ENCODE measurements around the gene GUCY2D.

The GUCY2D gene

DNA sequence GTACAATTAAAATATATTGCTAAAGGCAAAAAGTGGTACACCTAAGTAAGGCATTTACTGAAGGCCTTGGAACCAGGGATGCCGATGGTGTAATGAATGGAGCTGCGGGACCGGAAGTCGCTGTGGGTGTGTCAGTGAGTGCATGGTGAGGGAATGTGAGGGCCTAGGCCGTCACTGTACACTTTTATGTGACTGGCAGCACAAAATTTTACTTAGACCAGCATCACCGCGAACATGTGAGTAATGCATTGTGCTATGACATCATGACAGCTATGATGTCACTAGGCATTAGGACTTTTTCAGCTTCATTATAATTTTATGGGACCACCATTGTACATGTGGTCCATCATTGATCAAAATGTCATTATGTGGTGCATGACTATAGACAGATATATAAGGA lies 51.2 kb downstream of the GUCY2D start:
- H3K27me3 ChIP-seq (ENCODE audit: insufficient read depth, poor library complexity, severe bottlenecking) = no peaks in the 10 kb centered on the region
- TF ChIP-seq, protein P1, sequence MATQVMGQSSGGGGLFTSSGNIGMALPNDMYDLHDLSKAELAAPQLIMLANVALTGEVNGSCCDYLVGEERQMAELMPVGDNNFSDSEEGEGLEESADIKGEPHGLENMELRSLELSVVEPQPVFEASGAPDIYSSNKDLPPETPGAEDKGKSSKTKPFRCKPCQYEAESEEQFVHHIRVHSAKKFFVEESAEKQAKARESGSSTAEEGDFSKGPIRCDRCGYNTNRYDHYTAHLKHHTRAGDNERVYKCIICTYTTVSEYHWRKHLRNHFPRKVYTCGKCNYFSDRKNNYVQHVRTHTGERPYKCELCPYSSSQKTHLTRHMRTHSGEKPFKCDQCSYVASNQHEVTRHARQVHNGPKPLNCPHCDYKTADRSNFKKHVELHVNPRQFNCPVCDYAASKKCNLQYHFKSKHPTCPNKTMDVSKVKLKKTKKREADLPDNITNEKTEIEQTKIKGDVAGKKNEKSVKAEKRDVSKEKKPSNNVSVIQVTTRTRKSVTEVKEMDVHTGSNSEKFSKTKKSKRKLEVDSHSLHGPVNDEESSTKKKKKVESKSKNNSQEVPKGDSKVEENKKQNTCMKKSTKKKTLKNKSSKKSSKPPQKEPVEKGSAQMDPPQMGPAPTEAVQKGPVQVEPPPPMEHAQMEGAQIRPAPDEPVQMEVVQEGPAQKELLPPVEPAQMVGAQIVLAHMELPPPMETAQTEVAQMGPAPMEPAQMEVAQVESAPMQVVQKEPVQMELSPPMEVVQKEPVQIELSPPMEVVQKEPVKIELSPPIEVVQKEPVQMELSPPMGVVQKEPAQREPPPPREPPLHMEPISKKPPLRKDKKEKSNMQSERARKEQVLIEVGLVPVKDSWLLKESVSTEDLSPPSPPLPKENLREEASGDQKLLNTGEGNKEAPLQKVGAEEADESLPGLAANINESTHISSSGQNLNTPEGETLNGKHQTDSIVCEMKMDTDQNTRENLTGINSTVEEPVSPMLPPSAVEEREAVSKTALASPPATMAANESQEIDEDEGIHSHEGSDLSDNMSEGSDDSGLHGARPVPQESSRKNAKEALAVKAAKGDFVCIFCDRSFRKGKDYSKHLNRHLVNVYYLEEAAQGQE (IDR thresholded peaks at IDR 0.05; ENCODE audit: insufficient replicate concordance, low read depth) = no peak
- no peak for DNase-seq (ENCODE audit: low read depth in 1 of 2, low spot score in 1 of 2)
- H3K27ac ChIP-seq (replicated peaks) = no peak overlapping the region
- no peak overlapping the region for H3K4me3 ChIP-seq (replicated peaks; ENCODE audit: insufficient read depth, low read length)

DNA sequence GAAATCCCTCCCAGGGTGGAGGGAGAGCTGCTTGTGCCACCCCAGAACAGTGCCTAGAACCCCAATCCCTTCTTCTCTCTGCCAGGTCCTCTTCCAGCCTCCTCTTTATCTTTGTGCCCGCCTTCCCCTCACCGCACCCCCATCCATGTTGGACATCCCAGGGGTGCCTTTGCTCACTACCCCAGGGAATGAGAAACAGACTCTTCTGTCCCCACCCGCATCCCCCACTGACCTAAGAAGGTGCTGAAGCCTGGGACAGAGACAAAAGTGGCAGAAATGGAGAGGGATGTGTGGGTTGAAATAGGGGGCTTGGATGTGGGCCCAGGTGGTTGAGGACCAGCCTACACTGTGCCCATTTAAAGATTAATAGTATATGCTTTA lies 53.4 kb downstream of the GUCY2D start:
- H3K27me3 ChIP-seq (ENCODE audit: insufficient read depth, poor library complexity, severe bottlenecking) = no peaks in the 10 kb centered on the region
- DNase-seq (ENCODE audit: low read depth in 1 of 2, low spot score in 1 of 2) = no peak
- TF ChIP-seq GABPA (IDR thresholded peaks at IDR 0.05; ENCODE audit: low read depth) (no peak), SPI1 (IDR thresholded peaks at IDR 0.05; ENCODE audit: borderline replicate concordance, low read depth) (no peak), CTCF (IDR thresholded peaks at IDR 0.05; ENCODE audit: insufficient read depth, low read length) (no peak), POLR2AphosphoS5 (IDR thresholded peaks at IDR 0.05; ENCODE audit: low read depth) (no peak)
- TF ChIP-seq, protein P1 (IDR thresholded peaks at IDR 0.05; ENCODE audit: insufficient replicate concordance, low read depth) = no peak

GRCh38 chr17:8056232-8056975 lies 54.0 kb downstream of the GUCY2D start:
- Histone ChIP-seq H3K4me3 (replicated peaks; ENCODE audit: insufficient read depth, low read length) (no peak overlapping the region), H3K27ac (replicated peaks) (peak overlapping the region; percentile 75), H3K27me3 (ENCODE audit: insufficient read depth, poor library complexity, severe bottlenecking) (no peaks in the 10 kb centered on the region)
- DNase-seq (ENCODE audit: low read depth in 1 of 2, low spot score in 1 of 2) = peak; percentile 92 to 94
- TF ChIP-seq CTCF (IDR thresholded peaks at IDR 0.05; ENCODE audit: insufficient read depth, low read length) (no peak), POLR2AphosphoS5 (IDR thresholded peaks at IDR 0.05; ENCODE audit: low read depth) (peak; percentile 94), GABPA (IDR thresholded peaks at IDR 0.05; ENCODE audit: low read depth) (0 out of 2 replicates have a peak, but pooled peaks have one; percentile 25), SPI1 (IDR thresholded peaks at IDR 0.05; ENCODE audit: borderline replicate concordance, low read depth) (peak; percentile 34; the same call in 1 of the 2 replicates)
- TF ChIP-seq, protein P1 (IDR thresholded peaks at IDR 0.05; ENCODE audit: insufficient replicate concordance, low read depth) = peak; percentile 65

More for the DNA sequence above, 53.4 kb downstream of the GUCY2D start:
- H3K4me3 ChIP-seq (replicated peaks; ENCODE audit: insufficient read depth, low read length) = no peak overlapping the region
- peak overlapping the region; percentile 75 for H3K27ac ChIP-seq (replicated peaks)
